Measurements from ENCODE around the gene TMC1.

DNA sequence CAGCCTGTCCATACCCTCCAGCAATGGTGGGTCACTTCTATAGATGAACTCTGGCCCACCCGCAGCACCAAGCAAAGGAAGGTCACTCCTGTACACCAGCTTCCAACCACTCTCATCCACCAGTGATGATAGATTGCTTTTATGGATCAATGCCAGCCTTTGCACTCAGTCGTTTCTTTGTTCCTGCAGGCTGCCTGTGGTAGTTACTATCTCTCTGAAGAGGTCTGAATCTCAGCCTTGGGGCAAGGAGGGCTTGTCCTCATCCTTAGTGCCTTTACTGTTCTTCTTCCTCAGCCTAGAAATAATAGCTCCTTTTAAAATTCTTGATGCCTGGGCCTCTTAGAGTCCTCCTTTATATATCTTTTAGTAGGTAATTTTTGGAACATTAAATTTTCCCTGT lies 100.8 kb downstream of the TMC1 start:
- TF ChIP-seq, protein P1, sequence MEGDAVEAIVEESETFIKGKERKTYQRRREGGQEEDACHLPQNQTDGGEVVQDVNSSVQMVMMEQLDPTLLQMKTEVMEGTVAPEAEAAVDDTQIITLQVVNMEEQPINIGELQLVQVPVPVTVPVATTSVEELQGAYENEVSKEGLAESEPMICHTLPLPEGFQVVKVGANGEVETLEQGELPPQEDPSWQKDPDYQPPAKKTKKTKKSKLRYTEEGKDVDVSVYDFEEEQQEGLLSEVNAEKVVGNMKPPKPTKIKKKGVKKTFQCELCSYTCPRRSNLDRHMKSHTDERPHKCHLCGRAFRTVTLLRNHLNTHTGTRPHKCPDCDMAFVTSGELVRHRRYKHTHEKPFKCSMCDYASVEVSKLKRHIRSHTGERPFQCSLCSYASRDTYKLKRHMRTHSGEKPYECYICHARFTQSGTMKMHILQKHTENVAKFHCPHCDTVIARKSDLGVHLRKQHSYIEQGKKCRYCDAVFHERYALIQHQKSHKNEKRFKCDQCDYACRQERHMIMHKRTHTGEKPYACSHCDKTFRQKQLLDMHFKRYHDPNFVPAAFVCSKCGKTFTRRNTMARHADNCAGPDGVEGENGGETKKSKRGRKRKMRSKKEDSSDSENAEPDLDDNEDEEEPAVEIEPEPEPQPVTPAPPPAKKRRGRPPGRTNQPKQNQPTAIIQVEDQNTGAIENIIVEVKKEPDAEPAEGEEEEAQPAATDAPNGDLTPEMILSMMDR (IDR thresholded peaks at IDR 0.05; ENCODE audit: low read depth, low read length) = no peak
- no peak for TF ChIP-seq POLR2A (IDR thresholded peaks at IDR 0.05; ENCODE audit: extremely low read depth, insufficient read length)

Data from NB4 (cell line).